ENCODE measurements around the gene GUCY1B1.

GRCh38 chr4:155794589-155795236 is 35.9 kb downstream of the GUCY1B1 start:
- TF ChIP-seq CTCF (conservative IDR thresholded peaks at IDR 0.05) (no peak), EZH2 (IDR thresholded peaks at IDR 0.05; ENCODE audit: low read depth) (no peak)

Measured in PC-9 (cell line).